Sigmoid colon (tissue), 7 donors: ENCODE measurements around the gene CTAGE9. TPM values are rescaled to one million over a fixed set of nuclear protein-coding genes. Genes with fewer than 3 reads are reported as not detected.

Source experiments
- DNase-seq: peaks from one replicate; pipeline ENCODE4 v3.0.0-alpha.2; 2019
- H3K27ac ChIP-seq, 4 donors: fragments of 200-600 bp; sonication (generic); one replicate each; pipeline ENCODE4 v1.5.1; 2016 to 2019; ENCODE audit warnings: mild to moderate bottlenecking in 1 of 4
- H3K27me3 ChIP-seq, 3 donors: fragments of 200-600 bp; sonication (generic); one replicate each; pipeline ENCODE4 v1.5.1; 2019; ENCODE audit warnings: mild to moderate bottlenecking in 1 of 3
- H3K36me3 ChIP-seq, 4 donors: fragments of 200-600 bp; sonication (generic); one replicate each; pipeline ENCODE4 v1.5.1; 2016 to 2019
- H3K4me1 ChIP-seq, 4 donors: fragments of 200-600 bp; sonication (generic); one replicate each; pipeline ENCODE4 v1.5.1; 2017 to 2019
- H3K4me3 ChIP-seq, 4 donors: fragments of 200-600 bp; sonication (generic); one replicate each; pipeline ENCODE4 v1.5.1; 2017 to 2019; ENCODE audit warnings: mild to moderate bottlenecking in 2 of 4, moderate library complexity in 1 of 4
- H3K9me3 ChIP-seq, 4 donors: fragments of 200-600 bp in 3 of 4; sonication (generic) in 3 of 4; one replicate each; pipeline versions ENCODE4 v1.5.1 to v1.6.1; 2013 to 2019
- CTCF ChIP-seq, 4 experiments: fragments of 450-650 bp in 3 of 4; fragments of 200-600 bp in 1 of 4; IDR thresholded peaks; one replicate each; pipeline ENCODE4 v1.5.1; 2016 to 2019; ENCODE audit warnings: antibody characterized with exemption in 4 of 4, mild to moderate bottlenecking in 3 of 4, moderate library complexity in 2 of 4
- EP300 ChIP-seq, 4 donors: sonication (generic); formaldehyde crosslinking; IDR thresholded peaks; one replicate each; pipeline ENCODE4 v1.6.1; 2017; ENCODE audit warnings: antibody characterized with exemption in 4 of 4
- POLR2A ChIP-seq, 2 donors: fragments of 450-650 bp; IDR thresholded peaks; one replicate each; pipeline ENCODE4 v1.6.1; 2016; ENCODE audit warnings: antibody characterized with exemption in 2 of 2, mild to moderate bottlenecking in 2 of 2, moderate library complexity in 2 of 2
- POLR2AphosphoS5 ChIP-seq, 4 donors: sonication (generic); formaldehyde crosslinking; IDR thresholded peaks; one replicate each; pipeline ENCODE4 v1.6.1; 2017; ENCODE audit warnings: antibody characterized with exemption in 4 of 4
- whole genome bisulfite sequencing, 2 donors: extraction: QIAGEN DNeasy Blood & Tissue Kit; methylation state at CpG; one replicate each; pipeline ENCODE4 v1.1.7; 2013; 5-methylcytosine and 5-hydroxymethylcytosine counted together
- intact Hi-C: fragments of 100-400 bp; cut with DNase I; formaldehyde crosslinking; loops from one replicate; pipeline ENCODE4 v1.15.1; 2023
- polyA plus RNA-seq, 3 donors: library from polyadenylated mRNA; stranded (reverse); fragments of 200-250 nt; gene quantifications; one replicate each; pipeline ENCODE4 v1.2.3, GENCODE V29; 2013
- total RNA-seq, 4 donors: library from RNA; depleted of rRNA; stranded (reverse); fragments of >200 nt; gene quantifications; one replicate each; pipeline ENCODE4 v1.1.0, GENCODE V29; 2016
- donor health status: healthy with polysubstance abuse.
- donor health status: Bipolar disorder and iron deficiency.
- donor health status: healthy.

Gene CTAGE9
- total and polyA plus RNA-seq, 7 donors, result not detected

- Histone ChIP-seq H3K9me3 (no peaks in the 10 kb centered on the region), H3K27me3 (no peaks in the 10 kb centered on the region), H3K36me3 (no peaks in the 10 kb centered on the region), H3K4me3 (no peak overlapping the region), H3K27ac (no peak overlapping the region), H3K4me1 (no peaks in the 10 kb centered on the region)
- 95 to 97% methylated on average over 7 of the region's 7 CpGs for WGBS, 2 donors
- DNase-seq, result no peak
- TF ChIP-seq CTCF (IDR thresholded peaks at IDR 0.05), result no peak
- TF ChIP-seq EP300 (IDR thresholded peaks at IDR 0.05), result no peak
- no peak for TF ChIP-seq POLR2A (IDR thresholded peaks at IDR 0.05)
- no peak for TF ChIP-seq POLR2AphosphoS5 (IDR thresholded peaks at IDR 0.05)
- intact Hi-C loops, result loop anchor here (10.0 kb wide), 1 partner anchor 218 kb away; no protein-coding TSS in a partner anchor
Observed at GRCh38 chr6:131696956-131697355, 13.9 kb downstream of the CTAGE9 start.

GRCh38 chr6:131694832-131695426, 15.9 kb downstream of the CTAGE9 start:
- WGBS, 2 donors, result 42 to 47% methylated on average over 2 of the region's 2 CpGs
- Histone ChIP-seq H3K36me3 (no peaks in the 10 kb centered on the region), H3K27ac (no peak overlapping the region), H3K9me3 (no peaks in the 10 kb centered on the region), H3K4me1 (no peaks in the 10 kb centered on the region), H3K4me3 (no peak overlapping the region), H3K27me3 (no peaks in the 10 kb centered on the region)
- intact Hi-C loops, result loop anchor here (10.0 kb wide), 1 partner anchor 220 kb away; no protein-coding TSS in a partner anchor
- TF ChIP-seq POLR2A (IDR thresholded peaks at IDR 0.05) (no peak), CTCF (IDR thresholded peaks at IDR 0.05) (peak in 3 of 4 experiments; percentile 42 to 57 (median 44))
- no peak for DNase-seq

- H3K9me3 ChIP-seq, result no peaks in the 10 kb centered on the region
- H3K4me1 ChIP-seq, result no peaks in the 10 kb centered on the region
- no peak overlapping the region for H3K4me3 ChIP-seq
- 89 to 91% methylated on average over 5 of the region's 5 CpGs for WGBS, 2 donors
- DNase-seq, result no peak
- intact Hi-C loops, result loop anchor here (10.0 kb wide), 1 partner anchor 221 kb away; no protein-coding TSS in a partner anchor
- no peaks in the 10 kb centered on the region for H3K27me3 ChIP-seq
- no peak overlapping the region for H3K27ac ChIP-seq
- H3K36me3 ChIP-seq, result no peaks in the 10 kb centered on the region
- TF ChIP-seq EP300 (IDR thresholded peaks at IDR 0.05) (no peak), CTCF (IDR thresholded peaks at IDR 0.05) (no peak), POLR2AphosphoS5 (IDR thresholded peaks at IDR 0.05) (no peak), POLR2A (IDR thresholded peaks at IDR 0.05) (no peak)
Observed at GRCh38 chr6:131693384-131693783, 17.4 kb downstream of the CTAGE9 start.

- no peak overlapping the region for H3K4me3 ChIP-seq
- intact Hi-C loops, result loop anchor here (10.0 kb wide), 1 partner anchor 222 kb away; no protein-coding TSS in a partner anchor
- TF ChIP-seq EP300 (IDR thresholded peaks at IDR 0.05), result no peak
- no peak for TF ChIP-seq CTCF (IDR thresholded peaks at IDR 0.05)
- no peak for TF ChIP-seq POLR2AphosphoS5 (IDR thresholded peaks at IDR 0.05)
- no peak for TF ChIP-seq POLR2A (IDR thresholded peaks at IDR 0.05)
- no peaks in the 10 kb centered on the region for H3K27me3 ChIP-seq
- no peak overlapping the region for H3K27ac ChIP-seq
- no peaks in the 10 kb centered on the region for H3K9me3 ChIP-seq
- H3K36me3 ChIP-seq, result no peaks in the 10 kb centered on the region
- DNase-seq, result no peak
- H3K4me1 ChIP-seq, result no peaks in the 10 kb centered on the region
Observed at GRCh38 chr6:131692589-131692988, 18.2 kb downstream of the CTAGE9 start.

GRCh38 chr6:131692031-131692430, 18.8 kb downstream of the CTAGE9 start:
- Histone ChIP-seq H3K4me3 (no peak overlapping the region), H3K9me3 (no peaks in the 10 kb centered on the region), H3K27me3 (no peaks in the 10 kb centered on the region), H3K27ac (no peak overlapping the region), H3K36me3 (no peaks in the 10 kb centered on the region), H3K4me1 (no peaks in the 10 kb centered on the region)
- TF ChIP-seq EP300 (IDR thresholded peaks at IDR 0.05), result no peak
- no peak for TF ChIP-seq POLR2A (IDR thresholded peaks at IDR 0.05)
- no peak for TF ChIP-seq POLR2AphosphoS5 (IDR thresholded peaks at IDR 0.05)
- no peak for TF ChIP-seq CTCF (IDR thresholded peaks at IDR 0.05)
- WGBS, 2 donors, result 35 to 43% methylated on average over 1 of the region's 1 CpG
- intact Hi-C loops, result loop anchor here (10.0 kb wide), 1 partner anchor 223 kb away; no protein-coding TSS in a partner anchor
- no peak for DNase-seq
